Measurements from ENCODE around the gene DNAJB1. TPM values are rescaled to one million over a fixed set of nuclear protein-coding genes. Genes with fewer than 3 reads are reported as not detected.

DNAJB1 gene
- total RNA-seq, 1 donor from 2014 or later = 39.1 TPM

DNA sequence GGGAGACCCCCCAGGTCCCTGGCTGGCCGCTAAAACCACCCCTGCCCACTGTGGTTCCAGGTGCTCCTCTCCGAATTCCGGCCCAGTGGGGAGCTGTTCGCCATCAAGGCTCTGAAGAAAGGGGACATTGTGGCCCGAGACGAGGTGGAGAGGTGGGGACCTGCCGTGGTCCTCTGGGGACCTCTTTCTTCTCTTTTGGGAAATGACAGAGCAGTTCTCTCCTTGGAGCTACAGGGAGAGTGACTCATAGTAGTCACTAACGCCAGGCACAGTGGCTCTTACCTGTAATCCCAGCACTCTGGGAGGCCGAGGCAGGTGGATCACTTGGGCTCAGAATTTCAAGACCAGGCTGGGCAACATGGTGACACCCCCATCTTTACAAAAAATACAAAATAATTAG lies 50.4 kb downstream of the DNAJB1 start:
- H3K9me3 ChIP-seq (ENCODE audit: control insufficient read depth in 3 of 3, low read length in 3 of 3) = no peaks in the 10 kb centered on the region
- peaks cover 5 to 7% (median 5%) of the 10 kb centered on the region in 3 donors for H3K4me1 ChIP-seq (ENCODE audit: control insufficient read depth in 3 of 3, insufficient read depth in 3 of 3, low read length in 3 of 3)
- no peak overlapping the region for H3K27ac ChIP-seq (ENCODE audit: low read depth, low read length)
- peaks cover 30 to 46% (median 39%) of the 10 kb centered on the region in 3 donors for H3K36me3 ChIP-seq (ENCODE audit: control insufficient read depth in 3 of 3, insufficient read depth in 3 of 3, low read length in 3 of 3)
- H3K27me3 ChIP-seq (ENCODE audit: control insufficient read depth in 3 of 3, insufficient read depth in 3 of 3, low read length in 3 of 3) = peaks cover 0 to 7% (median 4%) of the 10 kb centered on the region in 3 donors
- H3K9ac ChIP-seq (ENCODE audit: low read depth in 1 of 3, low read length in 3 of 3) = no peak overlapping the region
- no peak overlapping the region for H3K4me3 ChIP-seq (ENCODE audit: low read length in 3 of 3)

DNA sequence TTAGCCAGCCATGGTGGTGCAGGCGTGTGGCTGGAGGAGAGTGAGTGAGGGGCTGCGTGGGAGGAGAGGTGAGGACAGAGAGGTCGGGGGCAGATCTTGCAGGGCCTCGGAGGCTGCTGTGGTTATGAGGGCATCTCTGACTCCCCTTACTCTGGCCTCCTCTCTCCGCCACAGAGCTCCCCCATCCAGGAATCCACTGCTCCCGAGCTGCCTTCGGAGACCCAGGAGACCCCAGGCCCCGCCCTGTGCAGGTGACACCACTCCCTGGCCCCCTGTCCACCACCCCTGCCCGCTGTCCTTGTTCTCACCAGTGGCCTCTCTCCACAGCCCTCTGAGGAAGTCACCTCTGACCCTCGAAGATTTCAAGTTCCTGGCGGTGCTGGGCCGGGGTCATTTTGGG lies 50.8 kb downstream of the DNAJB1 start:
- Histone ChIP-seq H3K36me3 (ENCODE audit: control insufficient read depth in 3 of 3, insufficient read depth in 3 of 3, low read length in 3 of 3) (peaks cover 31 to 50% (median 42%) of the 10 kb centered on the region in 3 donors), H3K4me1 (ENCODE audit: control insufficient read depth in 3 of 3, insufficient read depth in 3 of 3, low read length in 3 of 3) (peaks cover 2 to 5% (median 2%) of the 10 kb centered on the region in 3 donors), H3K27ac (ENCODE audit: low read depth, low read length) (no peak overlapping the region), H3K9ac (ENCODE audit: low read depth in 1 of 3, low read length in 3 of 3) (no peak overlapping the region), H3K9me3 (ENCODE audit: control insufficient read depth in 3 of 3, low read length in 3 of 3) (no peaks in the 10 kb centered on the region), H3K27me3 (ENCODE audit: control insufficient read depth in 3 of 3, insufficient read depth in 3 of 3, low read length in 3 of 3) (peaks cover 0 to 2% (median 2%) of the 10 kb centered on the region in 3 donors), H3K4me3 (ENCODE audit: low read length in 3 of 3) (no peak overlapping the region)

Small RNA genes lying within 50 kb of the gene (small RNA-seq; reads per million reads assigned to genes)
- not detected for gene SNRPGP15

Other genes with a start within 250 kb of the DNAJB1 start
- 32.4 TPM for gene ADGRE5, start 137.0 kb downstream of the DNAJB1 start, total RNA-seq
- gene DDX39A, start 99.1 kb downstream of the DNAJB1 start, total RNA-seq = 24.5 TPM
- gene PKN1, start 85.1 kb downstream of the DNAJB1 start, total RNA-seq = 57.9 TPM
- not detected for gene PTGER1, start 43.0 kb downstream of the DNAJB1 start, total RNA-seq
- gene GIPC1, start 22.3 kb downstream of the DNAJB1 start, total RNA-seq = 41.8 TPM
- 83.0 TPM for gene TECR, start 11.2 kb upstream of the DNAJB1 start, total RNA-seq
- gene NDUFB7, start 53.7 kb upstream of the DNAJB1 start, total RNA-seq = 525 TPM
- gene CLEC17A, start 64.7 kb upstream of the DNAJB1 start, total RNA-seq = 0.52 TPM
- gene ADGRE3, start 156.4 kb upstream of the DNAJB1 start, total RNA-seq = not detected
- gene ZNF333, start 171.7 kb upstream of the DNAJB1 start, total RNA-seq = 12.0 TPM

Data from skeletal muscle tissue (tissue), 5 donors.